HepG2 (cell line): ENCODE data around the gene MPIG6B. TPM values are rescaled to one million over a fixed set of nuclear protein-coding genes. Genes with fewer than 3 reads are reported as not detected.

Source experiments
- KAT8 ChIP-seq: IDR thresholded peaks from 2 replicates; pipeline ENCODE4 v1.6.1; 2016; ENCODE audit warnings: missing genetic modification reagents, missing compliant biosample characterization
- NCOR1 ChIP-seq: fragments of 200-600 bp; sonication (generic); IDR thresholded peaks from 2 replicates; pipeline ENCODE4 v1.7.0; 2017; ENCODE audit warnings: antibody characterized with exemption, low read length, borderline replicate concordance
- POLR2AphosphoS5 ChIP-seq: IDR thresholded peaks from 2 replicates; pipeline ENCODE4 v1.6.1; 2012; ENCODE audit warnings: low read depth, low read length
- SOX13 ChIP-seq, 3 experiments: fragments of 450-650 bp in 1 of 3; sonication (generic) in 1 of 3; formaldehyde crosslinking in 1 of 3; IDR thresholded peaks in 2 of 3; conservative IDR thresholded peaks in 1 of 3; 2 replicates each; pipeline versions ENCODE4 v1.5.0 to v1.6.1; 2016 to 2020; ENCODE audit warnings: antibody characterized with exemption in 1 of 3, mild to moderate bottlenecking in 1 of 3, missing compliant biosample characterization in 1 of 3, missing genetic modification reagents in 1 of 3, moderate library complexity in 1 of 3
- SRF ChIP-seq: IDR thresholded peaks from 2 replicates; pipeline ENCODE4 v1.6.1; 2011; ENCODE audit warnings: mild to moderate bottlenecking, low read depth, low read length, moderate library complexity
- ZIK1 ChIP-seq: sonication (generic); formaldehyde crosslinking; IDR thresholded peaks from 2 replicates; pipeline ENCODE4 v1.5.0; 2020; ENCODE audit warnings: mild to moderate bottlenecking, low read depth, missing genetic modification reagents, borderline replicate concordance
- ZNF260 ChIP-seq: sonication (generic); formaldehyde crosslinking; IDR thresholded peaks from 2 replicates; pipeline ENCODE4 v1.4.0; 2020; ENCODE audit warnings: missing genetic modification reagents, low read depth, mild to moderate bottlenecking, borderline replicate concordance
- ZNF407 ChIP-seq: sonication (generic); formaldehyde crosslinking; IDR thresholded peaks from one replicate; pipeline ENCODE4 v1.5.1; 2020; ENCODE audit warnings: mild to moderate bottlenecking, missing genetic modification reagents; ENCODE audit errors: not compliant biosample characterization
- ZNF431 ChIP-seq: sonication (generic); formaldehyde crosslinking; IDR thresholded peaks from 2 replicates; pipeline ENCODE4 v1.9.0; 2022; ENCODE audit warnings: missing genetic modification reagents, low read depth, mild to moderate bottlenecking, borderline replicate concordance
- ZSCAN25 ChIP-seq: sonication (generic); formaldehyde crosslinking; IDR thresholded peaks from 2 replicates; pipeline ENCODE4 v1.8.0; 2022; ENCODE audit warnings: mild to moderate bottlenecking, missing genetic modification reagents
- polyA plus RNA-seq, 8 experiments: library from polyadenylated mRNA; depleted of rRNA in 3 of 8; stranded (reverse) in 7 of 8; unstranded in 1 of 8; fragments of >200 nt; fragmentation: Illumina TruSeq in 4 of 8; extraction: Trizol in 4 of 8; gene quantifications; 2 replicates each; pipeline versions ENCODE4 v1.2.1 to v1.2.3, GENCODE V29; 2011 to 2016; ENCODE audit warnings: low read depth in 4 of 8, missing spikeins in 1 of 8, mixed read lengths in 1 of 8; ENCODE audit not compliant: insufficient read depth in 1 of 8
- total RNA-seq, 5 experiments: library from RNA; depleted of rRNA; stranded (reverse); fragments of >200 nt; fragmentation: Illumina TruSeq; extraction: Trizol; gene quantifications; 2 replicates each; pipeline ENCODE4 v1.2.3, GENCODE V29; 2016; ENCODE audit warnings: low read depth in 1 of 5
- TF ChIP-seq, protein P1 (sequence below): sonication (generic); formaldehyde crosslinking; IDR thresholded peaks from 2 replicates; pipeline ENCODE4 v1.8.0; 2022; ENCODE audit warnings: missing genetic modification reagents, low read depth, mild to moderate bottlenecking, borderline replicate concordance
- TF ChIP-seq, protein P2 (sequence below): sonication (generic); formaldehyde crosslinking; IDR thresholded peaks from 2 replicates; pipeline ENCODE4 v1.8.1; 2023; ENCODE audit warnings: mild to moderate bottlenecking, missing genetic modification reagents, borderline replicate concordance
- TF ChIP-seq, protein P3 (sequence below): sonication (generic); formaldehyde crosslinking; IDR thresholded peaks from 2 replicates; pipeline ENCODE4 v1.5.0; 2020; ENCODE audit warnings: missing genetic modification reagents, mild to moderate bottlenecking, borderline replicate concordance

MPIG6B gene
- total and polyA plus RNA-seq, 2 of the 13 experiments (the other 11 are each of a cell fraction or from before 2014, with no cell fraction given) = not detected

GRCh38 chr6:31702819-31703716 lies 20.1 kb upstream of the MPIG6B start, which contains the start of gene ABHD16A (continued):
- TF ChIP-seq, protein P1, sequence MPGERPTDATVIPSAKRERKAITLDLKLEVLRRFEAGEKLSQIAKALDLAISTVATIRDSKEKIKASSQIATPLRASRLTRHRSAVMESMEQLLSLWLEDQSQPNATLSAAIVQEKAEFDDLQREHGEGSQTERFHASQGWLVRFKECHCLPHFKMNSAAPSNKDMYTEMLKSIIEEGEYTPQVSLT (CRISPR knock-in tag) = no peak
- TF ChIP-seq ZNF407 (CRISPR knock-in tag) (no peak), ZNF431 (CRISPR knock-in tag) (peak; percentile 66), SRF (peak; percentile 59; the same call in 1 of the 2 replicates), POLR2AphosphoS5 (peak; percentile 92), NCOR1 (no peak; the same call in 1 of the 2 replicates), KAT8 (peak; percentile 96), SOX13 (IDR thresholded peaks at IDR 0.05) (peak; percentile 42; the same call in 1 of the 2 replicates), SOX13 (CRISPR knock-in tag; conservative IDR thresholded peaks at IDR 0.05 in 1 of 2, IDR thresholded peaks at IDR 0.05 in 1 of 2) (peak in 1 of 2 experiments; percentile 72; a peak in 2 of 4 replicates), ZNF260 (CRISPR knock-in tag) (no peak), ZIK1 (no peak), ZSCAN25 (peak; percentile 33; the same call in 1 of the 2 replicates)
- TF ChIP-seq, protein P2, sequence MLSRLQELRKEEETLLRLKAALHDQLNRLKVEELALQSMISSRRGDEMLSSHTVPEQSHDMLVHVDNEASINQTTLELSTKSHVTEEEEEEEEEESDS (CRISPR knock-in tag) = 0 out of 2 replicates have a peak, but pooled peaks have one; percentile 31
- TF ChIP-seq, protein P3, sequence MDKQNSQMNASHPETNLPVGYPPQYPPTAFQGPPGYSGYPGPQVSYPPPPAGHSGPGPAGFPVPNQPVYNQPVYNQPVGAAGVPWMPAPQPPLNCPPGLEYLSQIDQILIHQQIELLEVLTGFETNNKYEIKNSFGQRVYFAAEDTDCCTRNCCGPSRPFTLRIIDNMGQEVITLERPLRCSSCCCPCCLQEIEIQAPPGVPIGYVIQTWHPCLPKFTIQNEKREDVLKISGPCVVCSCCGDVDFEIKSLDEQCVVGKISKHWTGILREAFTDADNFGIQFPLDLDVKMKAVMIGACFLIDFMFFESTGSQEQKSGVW (CRISPR knock-in tag) = no peak
